HG03575 (cell line): ENCODE data around the gene ZFYVE28.

Experiments
- ATAC-seq: cut with Tn5 transposase; IDR thresholded peaks from one replicate; pipeline ENCODE4 v1.9.1; 2021; ENCODE audit not compliant: unreplicated experiment, insufficient number of reproducible peaks, low FRiP score; ENCODE audit errors: extremely low read depth

The ZFYVE28 gene

DNA sequence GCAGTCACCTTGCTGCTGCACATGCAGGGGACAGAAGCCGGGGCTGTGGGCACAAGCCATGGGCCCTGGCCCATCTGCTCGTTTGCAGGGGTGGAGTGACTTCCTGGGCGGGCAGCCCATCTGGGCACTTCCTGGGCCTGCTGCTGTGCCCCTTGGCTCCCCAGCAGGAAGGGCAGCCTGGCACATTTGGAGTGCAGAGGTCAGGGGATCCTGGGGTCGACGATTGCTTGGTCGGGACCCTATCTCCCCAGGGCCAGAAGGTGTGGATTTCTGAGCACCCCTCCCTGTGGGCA is 145.7 kb downstream of the ZFYVE28 start:
- no peak for ATAC-seq

DNA sequence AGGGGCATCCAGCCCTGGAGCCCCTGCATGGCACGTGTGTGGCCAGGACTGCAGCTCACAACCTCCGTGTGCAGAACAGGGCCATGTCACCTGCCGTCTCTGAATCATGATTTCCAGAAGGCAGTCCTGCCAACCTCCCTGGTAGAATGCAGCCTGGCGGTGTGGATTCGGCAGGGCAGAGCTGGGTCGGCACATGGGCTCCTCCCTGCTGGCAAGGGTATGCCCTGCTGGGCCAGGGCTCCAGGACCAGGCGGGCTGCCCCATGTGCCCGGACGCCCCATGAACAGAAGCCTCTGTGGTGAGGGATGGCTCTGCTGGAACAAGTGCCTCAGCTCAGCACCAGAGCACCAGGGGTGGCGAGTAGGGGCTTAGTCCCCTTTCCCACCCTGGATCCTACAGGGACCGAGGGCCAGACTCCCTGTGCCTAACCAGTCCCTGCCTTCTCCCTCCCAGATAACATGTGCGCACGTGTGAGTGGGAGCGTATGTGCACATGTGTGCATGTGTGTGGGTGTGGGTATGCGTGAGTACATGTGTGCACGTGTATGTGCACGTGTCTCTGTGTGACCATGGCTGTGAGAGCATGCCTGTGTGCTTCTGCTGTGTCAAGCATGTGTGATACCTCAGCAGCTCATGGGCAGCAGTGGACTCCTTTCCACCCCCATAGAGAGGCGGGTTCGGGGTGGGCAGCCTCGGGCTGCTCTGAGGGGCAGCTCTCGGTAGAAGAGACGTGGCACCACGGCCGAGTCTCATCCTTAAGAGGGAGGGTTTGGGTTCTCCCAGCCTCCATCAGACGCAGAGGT is 146.2 kb downstream of the ZFYVE28 start:
- no peak for ATAC-seq

DNA sequence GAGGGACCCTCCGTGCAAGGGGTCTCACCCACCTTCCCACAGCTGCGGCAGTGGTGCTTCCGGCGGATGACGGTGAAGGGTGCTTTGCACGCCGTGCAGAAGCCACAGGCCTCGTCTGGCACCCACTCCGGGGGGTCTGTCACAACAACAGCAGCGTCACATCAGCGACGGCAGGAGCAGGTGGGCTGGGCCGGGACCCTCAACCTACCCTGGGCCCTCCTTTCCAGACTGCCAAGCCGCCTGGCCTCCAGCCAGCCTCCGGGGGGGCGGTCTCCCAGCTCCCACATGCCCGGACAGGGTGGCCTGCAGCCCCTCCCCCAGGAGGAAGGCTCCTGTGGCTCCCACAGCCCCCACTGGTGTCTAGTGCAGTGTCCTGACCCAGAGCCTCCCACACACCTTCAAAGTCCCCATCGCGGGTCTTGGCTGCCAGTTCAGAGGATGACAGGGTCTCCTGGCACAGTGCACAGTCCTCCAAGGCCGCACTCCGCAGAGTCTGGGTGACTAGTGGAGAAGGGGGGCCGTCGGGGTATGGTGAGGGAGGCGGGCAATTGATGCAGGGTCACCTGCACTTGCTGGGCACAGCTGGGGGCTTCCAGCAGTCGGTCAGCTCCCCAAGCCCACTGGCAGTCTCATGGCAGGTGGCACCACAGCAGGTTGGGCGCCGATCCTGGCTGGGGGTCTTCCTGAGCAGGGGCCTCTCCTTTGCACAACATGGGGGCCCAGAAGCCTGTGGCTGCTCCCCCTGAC is 147.0 kb downstream of the ZFYVE28 start:
- no peak for ATAC-seq

DNA sequence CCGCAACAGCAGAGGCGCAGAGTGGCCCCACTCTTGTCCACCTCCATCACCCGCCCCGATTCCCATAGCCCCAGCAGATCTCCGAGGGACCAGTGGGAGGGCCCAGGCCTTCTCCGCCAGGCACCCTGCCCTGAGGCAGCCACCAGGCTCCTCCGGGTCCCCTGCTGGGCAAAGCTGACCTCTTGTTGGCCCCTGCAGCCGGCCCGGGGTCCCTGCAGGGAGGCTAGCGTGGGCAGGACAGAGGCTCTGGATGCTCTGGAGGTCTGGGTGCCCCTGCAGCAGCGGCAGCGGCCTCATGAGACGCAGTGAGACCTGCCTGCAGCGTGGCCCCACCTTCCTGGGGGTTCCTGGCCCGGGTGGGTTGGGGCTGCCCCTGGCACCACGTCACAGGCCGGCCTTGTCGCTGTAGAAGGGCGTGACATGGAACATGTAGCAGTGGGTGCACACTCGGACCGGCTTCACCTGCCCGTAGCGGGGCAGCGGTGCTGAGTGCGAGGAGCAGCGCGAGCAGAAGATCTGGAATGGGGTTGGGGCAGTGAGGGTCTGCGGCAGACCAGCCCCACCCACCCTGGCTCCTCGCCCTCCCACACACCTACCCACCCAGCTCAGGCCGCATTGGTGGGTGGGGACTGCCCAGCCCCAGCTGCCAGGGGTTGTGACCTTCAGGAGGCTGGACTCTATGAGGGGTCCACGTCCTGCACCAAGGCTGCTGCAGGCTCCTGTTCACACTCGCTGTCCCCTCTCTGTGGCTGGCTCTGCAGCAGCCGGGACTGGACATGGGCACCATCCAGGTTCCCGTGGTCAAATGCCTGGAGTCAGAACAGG is 147.9 kb downstream of the ZFYVE28 start:
- ATAC-seq, result no peak

DNA sequence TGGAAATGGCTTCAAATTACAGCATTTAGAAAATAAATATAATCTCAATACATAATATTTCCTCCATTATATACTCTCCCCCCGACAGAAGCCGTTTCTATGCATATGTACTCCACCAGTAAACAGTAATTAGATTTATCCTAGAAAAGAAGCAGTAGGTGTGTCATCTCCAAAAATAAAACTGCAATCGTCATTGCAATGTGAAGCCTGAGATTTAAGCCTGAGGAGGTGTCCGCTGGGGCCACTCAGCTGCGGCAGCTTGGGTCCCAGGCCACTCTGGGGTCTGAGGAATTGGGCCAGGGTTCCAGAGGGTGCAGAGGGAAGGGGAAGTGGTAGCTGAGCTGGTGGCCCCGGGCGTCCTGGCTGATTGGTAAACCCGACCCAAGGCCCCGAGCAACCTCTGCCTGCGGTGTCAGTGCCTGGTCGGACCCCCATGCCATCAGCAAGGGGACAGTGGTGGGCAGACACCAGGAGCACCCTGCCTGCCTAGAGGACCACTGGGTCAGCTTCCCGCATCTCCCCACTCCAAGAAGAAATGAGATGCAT is 148.8 kb downstream of the ZFYVE28 start:
- ATAC-seq, result no peak

DNA sequence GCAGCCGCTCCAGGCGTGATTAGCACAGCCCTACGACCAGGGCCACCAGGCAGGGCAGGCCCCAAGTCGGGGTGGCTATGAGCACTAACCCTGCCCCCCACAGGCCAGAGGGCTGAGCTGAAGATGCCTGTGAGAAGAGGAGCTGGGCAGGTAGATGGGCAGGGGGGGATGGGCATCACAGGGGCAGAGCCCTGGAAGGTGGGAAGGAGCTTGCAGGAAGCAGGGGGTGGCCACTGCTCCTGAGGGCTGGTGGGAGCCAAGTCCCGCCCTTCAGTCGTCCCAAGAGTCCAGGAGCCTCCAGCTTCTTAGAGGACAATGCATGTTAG is 149.3 kb downstream of the ZFYVE28 start:
- ATAC-seq, result no peak

DNA sequence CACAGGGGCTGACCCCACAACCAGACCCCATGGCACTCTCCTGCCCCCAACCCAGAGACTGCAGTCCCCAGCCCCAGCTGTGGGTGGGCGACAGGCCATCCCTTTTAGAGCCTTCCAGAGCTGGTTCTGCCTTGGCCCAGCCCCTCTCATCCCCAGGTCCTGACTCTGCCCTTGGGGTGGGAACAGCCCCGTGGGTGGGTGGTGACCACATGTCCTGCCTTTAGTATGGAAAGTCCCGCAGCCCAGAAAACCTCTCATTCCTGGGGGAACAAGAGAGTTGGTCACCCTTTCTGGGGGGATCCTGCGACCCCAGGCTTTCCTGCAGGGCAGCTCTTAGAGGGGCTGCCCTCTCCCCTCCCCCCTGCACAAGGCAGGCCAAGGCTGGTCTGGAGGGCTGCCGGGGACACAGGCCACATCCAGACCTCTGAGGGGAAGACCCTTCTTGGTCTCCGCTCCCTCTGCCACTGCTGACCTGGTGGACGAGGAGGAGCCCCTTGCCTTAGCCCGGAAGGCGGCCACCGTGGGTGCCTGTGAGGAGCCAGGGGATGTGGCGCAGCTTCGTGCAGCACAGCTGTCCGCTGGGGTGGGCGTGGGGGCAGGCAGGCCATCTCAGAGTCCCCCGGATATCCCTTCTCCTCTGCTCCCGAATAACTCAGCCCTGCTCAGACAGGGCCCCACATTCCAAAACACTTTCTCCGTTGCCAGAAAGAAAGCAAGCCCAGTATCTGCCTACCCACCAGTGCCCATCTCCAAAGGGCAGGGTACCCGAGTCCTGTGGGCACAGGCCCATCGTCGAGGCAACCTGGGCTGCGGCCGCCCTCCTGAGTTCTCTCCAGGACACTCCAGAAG is 149.9 kb downstream of the ZFYVE28 start:
- ATAC-seq, result no peak

- no peak for ATAC-seq
Measured at GRCh38 chr4:2267841-2268240, 150.6 kb downstream of the ZFYVE28 start.

GRCh38 chr4:2267320-2267811 is 151.1 kb downstream of the ZFYVE28 start:
- ATAC-seq, result no peak

DNA sequence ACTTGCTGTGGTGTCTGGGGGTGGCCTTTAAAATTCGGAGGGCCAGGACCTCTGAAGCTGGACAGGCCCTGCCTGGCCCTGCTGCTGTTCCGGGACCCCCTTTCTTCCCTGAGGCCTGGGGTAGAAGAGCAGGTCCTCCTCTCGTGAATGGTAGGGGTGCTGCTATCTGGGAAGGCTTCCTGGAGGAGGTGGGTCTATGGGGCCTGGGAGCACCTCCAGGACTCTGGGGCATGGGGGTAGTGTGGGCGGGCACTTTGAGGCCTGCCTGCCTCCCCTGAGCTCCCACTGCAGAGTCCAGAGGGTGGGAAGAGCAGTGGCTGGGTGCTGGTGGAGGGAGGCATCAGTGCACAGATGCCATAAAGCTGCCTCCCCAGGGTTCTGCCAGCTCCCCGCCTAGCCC is 151.6 kb downstream of the ZFYVE28 start:
- ATAC-seq, result no peak

DNA sequence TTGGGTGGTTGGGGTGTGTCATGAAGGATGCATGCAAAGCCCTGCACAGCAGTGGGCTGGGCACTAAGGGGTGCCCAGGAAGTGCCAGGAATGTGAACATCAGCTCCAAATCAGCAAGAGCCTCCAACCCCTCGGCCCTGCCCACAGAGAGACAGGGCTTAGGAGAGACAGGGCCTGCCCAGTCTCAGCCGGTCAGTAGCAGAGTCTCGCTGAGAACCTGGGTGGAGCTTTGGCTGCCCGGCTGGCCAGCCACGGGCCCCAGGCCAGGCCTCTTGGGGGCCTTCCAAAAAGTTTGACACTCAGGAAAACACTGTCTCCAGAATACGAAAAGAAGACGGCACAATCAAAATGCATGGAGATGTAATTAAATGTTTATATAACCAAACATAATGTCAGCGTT is 152.3 kb downstream of the ZFYVE28 start:
- no peak for ATAC-seq

DNA sequence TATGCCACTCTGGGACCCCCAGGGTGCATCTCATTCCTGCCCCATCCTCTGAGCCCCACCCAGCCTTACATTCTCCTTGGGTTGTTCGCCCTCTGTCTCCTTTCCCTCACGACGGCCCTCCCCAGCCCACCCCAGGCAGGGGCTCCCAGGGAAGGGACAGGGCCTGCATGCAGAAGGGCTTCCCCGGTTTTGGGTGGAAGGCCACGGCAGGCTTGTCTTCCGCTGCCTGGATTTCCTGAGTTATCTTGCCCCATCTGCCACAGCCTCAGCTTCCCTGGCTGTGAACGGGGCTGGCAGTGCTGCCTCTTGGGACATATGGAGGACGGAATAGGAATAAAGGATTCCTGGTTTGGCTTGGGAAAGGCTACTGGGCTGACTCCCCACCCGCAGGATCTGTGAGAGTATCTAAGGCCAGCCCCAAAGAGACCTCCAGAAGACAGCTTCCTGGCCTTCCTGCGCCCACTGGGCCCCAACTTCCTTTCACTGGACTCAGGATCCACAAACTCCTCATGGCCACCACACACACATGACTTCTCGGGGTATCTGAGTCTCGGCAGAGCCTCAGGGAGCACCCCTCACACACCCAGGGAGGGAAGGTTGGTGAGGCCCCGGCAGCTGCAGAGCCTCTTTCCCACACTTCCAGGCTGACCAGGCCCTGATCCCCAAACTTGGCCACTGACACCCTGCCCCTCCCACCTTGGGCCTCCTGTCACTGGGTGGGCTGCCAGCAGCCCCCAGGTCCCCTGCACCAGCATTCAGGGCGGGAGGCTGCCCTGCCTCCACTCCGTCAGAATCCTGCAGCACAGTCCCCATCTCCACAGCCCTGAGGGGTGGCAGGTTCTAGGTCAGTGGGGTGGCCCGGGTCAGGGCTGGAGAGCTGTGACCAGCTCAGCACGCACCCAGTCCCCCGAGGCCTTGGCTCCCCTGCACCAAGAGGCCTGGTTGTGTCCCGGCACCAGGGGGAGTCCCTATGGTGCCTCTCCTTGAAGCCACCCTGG is 153.0 kb downstream of the ZFYVE28 start:
- no peak for ATAC-seq

DNA sequence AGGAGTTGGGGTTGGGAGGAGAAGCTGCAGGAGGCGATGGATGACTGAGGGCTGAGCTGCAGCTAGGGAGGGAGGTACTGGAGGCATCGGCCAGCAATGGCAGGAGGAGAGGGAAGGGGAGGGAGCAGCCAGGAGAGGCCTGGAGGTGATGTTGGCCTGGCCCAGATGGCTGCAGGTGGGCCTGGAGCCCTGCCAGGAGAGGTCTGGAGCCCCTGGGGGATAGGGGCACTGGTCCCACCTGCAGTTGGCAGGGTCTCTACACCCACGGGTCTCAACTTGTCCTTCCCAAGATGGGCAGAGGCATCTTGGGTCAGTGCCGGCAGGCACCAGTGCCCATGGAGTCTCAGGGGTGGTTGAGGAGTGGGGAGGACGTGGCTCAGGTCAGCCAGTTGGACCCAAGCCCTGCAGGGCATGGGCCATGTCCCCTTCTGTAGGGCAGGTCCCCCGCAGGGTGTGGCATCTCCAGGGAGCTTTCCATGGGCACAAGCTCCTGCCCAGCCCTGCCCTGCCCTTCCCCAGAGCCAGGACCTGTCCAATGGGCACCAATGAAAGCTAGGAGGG is 153.9 kb downstream of the ZFYVE28 start:
- ATAC-seq, result no peak

GRCh38 chr4:2263926-2264321 is 154.5 kb downstream of the ZFYVE28 start:
- ATAC-seq, result no peak

DNA sequence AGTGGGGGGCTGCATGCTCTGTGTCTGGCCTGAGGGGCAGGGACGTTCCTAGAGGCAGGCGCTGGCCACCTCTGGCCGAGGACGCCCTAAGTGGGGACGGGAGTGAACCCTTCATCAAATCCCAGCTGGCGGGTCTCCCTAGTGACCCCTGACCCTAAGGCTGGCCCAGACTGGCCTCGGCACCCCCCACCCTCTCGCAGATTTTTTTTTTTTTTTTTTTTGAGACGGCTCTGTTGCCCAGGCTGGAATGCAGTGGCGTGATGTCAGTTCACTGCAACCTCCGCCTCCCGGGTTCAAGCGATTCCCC is 155.5 kb downstream of the ZFYVE28 start:
- ATAC-seq, result no peak

DNA sequence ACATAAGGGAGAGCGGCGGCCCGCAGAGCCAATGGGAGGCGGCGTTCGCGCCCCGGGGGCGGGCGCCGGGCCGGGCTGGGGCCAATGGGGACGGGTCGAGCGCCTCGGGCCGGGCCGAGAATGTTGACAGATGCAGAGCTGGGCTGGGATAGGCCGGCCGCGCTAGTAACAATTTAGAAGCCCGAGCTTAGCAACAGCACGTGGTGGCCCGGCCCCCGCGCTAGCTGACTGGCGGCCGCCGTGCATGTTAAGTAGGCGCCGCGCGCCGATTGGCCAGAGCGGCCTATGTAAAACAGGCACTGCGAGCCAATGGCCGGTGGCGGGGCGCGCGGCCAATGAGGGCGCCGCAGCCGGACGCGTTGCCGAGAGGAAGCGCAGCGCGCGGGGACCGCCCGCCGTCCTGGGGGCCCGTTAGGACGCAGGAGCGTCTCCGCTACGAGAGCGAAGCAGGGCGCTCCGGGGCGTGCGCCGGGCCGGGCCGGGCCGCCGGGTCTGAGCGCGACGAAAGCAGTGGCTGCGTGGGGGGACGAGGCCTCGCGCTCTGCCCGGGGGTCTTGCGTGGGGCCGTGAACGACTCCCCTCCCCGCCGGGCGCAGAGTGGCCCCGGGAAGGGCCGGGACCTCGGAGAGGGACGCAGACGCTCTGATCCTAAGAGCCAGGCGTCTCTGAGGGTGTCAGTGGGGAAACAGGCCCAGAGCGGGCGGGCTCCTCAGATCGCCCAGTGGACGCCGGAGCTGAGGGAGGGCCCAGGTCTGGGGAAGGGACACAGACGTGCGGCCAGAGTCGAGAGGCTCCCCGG is 156.1 kb downstream of the ZFYVE28 start:
- ATAC-seq, result peak; percentile 71

DNA sequence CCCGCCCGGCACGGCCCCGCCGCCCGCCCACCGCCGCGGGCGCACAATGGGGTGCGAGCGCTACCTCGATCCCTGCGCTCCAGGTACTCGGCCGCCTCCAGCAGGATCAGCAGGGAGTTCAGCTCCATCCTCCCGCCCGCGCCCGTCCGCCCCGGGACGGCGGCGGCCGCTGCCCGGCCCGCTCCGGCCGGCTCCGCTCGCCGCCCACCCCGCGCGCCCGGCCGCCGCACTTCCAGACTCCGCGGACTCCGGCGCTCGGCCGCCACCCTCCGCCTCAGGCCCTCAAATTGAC is 156.6 kb downstream of the ZFYVE28 start, which contains the start of gene MXD4:
TSS of gene MXD4 (minus strand) at position 257 of the 292 bp plus-strand sequence. CDS start at position 128, 129 bp downstream.
- ATAC-seq, result no peak
